ENCODE data around the gene BTG2. TPM values are rescaled to one million over a fixed set of nuclear protein-coding genes. Genes with fewer than 3 reads are reported as not detected.

The BTG2 gene
- total RNA-seq, 1 donor from 2014 or later, result 170 TPM

- intact Hi-C loops (cut with micrococcal nuclease), result no loop called here
Measured at GRCh38 chr1:203275656-203276272, 29.6 kb upstream of the BTG2 start.

- intact Hi-C loops (cut with micrococcal nuclease), result no loop called here
Measured at GRCh38 chr1:203276408-203276807, 28.9 kb upstream of the BTG2 start.

GRCh38 chr1:203276916-203277545, 28.3 kb upstream of the BTG2 start:
- intact Hi-C loops (cut with micrococcal nuclease), result no loop called here

DNA sequence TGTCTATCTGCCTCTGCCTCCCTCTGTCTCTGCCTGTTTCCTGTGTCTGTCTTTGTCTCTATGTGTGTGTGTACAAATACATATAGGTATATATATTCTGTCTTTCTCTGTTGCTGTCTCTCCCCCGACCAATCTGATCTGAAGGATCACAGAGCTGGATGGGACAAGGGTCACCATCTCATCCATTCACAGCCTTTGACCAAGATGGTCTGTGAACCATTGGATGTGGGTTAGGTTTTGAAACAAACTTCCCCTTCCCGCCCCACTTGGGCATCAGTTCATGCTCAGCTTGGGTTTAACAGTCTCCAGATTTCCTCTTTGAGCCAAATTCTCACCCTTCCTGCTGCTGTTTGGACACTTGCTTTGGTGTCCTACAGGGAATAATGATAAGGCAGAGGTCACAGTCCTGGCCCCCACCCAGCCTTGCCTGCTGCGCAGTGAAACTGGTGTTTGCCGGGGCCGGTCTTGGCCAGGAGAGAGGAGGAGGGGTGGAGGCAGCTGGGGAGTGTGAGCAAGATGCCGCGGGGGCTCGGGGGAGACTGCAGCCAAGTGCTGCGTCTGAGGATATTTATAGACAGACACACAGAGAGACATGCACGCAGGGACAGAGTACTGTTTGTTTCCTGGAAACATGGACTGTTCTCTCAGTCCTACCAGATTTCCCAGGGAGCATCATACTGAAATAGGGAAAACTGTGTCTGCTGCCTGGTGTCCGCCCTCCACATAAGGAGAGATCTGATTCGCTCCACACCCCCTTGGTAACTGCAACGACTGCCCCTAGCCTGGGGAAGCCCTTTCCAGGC, 27.0 kb upstream of the BTG2 start:
- intact Hi-C loops (cut with micrococcal nuclease), result loop anchor here (1.0 kb wide), 1 partner anchor 9 kb away; no protein-coding TSS in a partner anchor

DNA sequence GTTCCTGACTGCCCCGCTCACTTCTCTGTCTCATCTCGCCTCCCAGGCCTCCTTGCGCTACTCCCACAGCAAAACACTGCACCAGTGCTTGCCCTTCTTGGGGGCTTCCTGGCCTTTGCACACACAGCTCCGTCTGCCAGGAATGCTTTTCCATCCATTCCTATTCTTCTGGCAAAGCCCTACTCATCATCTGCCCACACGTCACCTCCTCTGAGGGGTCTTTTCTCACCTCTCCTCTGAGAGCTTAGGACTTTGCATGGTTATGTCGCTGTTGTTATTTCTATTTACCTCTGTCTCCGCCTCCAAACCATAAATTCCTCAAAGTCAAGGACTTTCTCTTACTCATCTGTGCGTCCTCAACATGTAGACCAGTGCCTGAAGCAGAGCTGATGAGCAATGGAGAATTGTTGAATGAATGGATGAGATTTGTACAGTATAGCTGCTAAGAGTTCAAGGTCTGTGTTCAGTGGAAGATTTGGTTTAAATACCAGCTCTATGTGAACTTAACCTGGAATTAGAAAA, 26.4 kb upstream of the BTG2 start:
- intact Hi-C loops (cut with micrococcal nuclease), result loop anchor here (1.0 kb wide), 1 partner anchor 8 kb away; no protein-coding TSS in a partner anchor

- intact Hi-C loops (cut with micrococcal nuclease), result no loop called here
Measured at GRCh38 chr1:203280061-203280460, 25.3 kb upstream of the BTG2 start.

DNA sequence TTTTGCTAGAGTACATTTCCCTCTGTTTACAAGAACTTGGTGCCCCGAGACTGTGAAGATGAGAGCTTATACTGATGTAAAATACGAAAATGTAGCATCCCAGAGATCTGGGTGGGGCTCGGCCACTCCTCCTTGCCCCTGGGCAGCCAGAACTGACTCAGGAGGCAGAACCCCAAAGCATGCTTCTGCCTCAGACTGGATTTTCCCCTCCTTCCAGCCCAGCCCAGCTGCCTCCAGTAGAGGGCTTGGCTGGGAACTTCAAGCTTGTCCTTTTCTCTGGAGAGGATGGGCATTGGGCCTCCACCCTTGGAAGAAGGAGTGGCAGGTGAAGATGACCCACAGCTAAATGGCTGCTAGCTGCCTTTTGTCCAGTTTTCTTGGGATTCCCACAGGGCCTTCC, 24.3 kb upstream of the BTG2 start:
- intact Hi-C loops (cut with micrococcal nuclease), result no loop called here

GRCh38 chr1:203281851-203282661, 23.3 kb upstream of the BTG2 start:
- intact Hi-C loops (cut with micrococcal nuclease), result no loop called here

DNA sequence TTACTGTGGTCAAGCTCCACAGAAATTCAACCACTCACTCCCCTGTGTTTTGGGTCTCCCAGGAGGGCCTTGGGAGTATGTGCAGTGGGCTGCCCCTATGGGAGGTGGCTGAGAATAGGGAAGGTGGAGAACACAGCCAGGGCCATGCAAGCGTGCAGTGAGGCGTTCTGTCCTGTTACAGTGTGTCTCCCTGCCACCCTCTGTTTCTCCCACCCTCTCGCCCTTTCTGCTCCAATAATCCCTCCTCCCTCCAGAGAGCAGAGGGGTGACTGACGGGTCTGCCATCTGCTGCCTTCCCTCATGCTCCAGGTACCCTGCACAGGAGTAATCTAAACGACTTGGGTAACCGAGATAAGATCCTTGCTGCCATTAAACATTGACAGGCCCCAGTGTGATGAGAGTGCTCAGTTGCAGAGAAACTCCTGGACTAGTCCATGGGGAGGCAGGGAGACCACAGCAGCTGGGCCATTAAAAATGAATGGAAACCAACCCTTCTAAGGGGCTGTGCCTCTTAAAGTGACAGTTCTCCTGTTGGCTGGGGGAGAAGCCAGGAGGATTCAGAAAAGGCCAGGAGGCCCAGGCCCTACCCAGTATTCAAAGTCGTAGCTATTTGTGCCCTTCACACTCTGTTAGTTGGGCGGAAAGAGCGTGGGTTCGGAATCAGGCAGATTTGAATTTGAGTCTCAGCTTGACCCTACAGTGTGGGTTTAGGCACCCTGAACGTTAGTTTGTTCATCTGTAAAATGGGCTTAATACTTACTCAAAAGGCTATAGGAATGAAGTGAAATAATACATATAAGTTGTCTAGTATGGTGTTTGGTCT, 22.4 kb upstream of the BTG2 start:
- intact Hi-C loops (cut with micrococcal nuclease), result no loop called here

GRCh38 chr1:203283597-203283996, 21.7 kb upstream of the BTG2 start:
- intact Hi-C loops (cut with micrococcal nuclease), result no loop called here

DNA sequence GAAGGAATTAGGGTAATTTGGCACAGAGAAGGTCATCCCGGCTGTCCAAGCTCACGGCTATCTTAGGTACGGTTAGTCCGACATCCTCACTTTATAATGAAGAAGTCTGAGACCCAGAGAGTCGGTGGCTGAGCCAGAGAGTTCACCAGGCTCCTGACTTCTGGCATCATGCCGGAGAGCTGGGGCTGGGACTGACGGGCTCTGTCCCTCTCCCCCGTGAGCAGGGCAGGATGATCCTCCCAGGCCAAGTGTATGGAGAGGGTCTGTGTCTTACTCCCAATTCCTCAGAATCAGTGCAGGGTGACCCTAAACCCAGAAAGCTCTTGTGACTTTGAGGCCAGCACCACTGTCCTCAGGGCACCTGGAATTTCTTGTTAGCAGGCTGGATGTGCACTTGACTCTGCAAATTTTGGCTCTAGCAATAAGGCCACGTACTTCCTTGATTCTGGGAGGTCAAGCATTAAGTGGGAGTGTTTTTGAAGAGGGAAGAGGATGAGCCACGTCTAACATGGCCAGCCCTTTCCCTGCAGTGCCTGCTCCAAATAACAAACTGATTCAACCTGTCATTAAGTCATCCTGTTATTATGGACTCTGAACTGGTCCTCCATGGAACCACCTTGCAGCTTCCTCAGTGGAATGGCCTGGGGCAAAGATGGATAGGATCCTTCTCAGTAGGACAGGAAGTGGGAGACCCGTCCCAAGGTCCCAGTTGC, 20.8 kb upstream of the BTG2 start:
- intact Hi-C loops (cut with micrococcal nuclease), result loop anchor here (5.0 kb wide), 2 partner anchors 323 to 343 kb away; partner anchors contain the start of gene ATP2B4

- intact Hi-C loops (cut with micrococcal nuclease), result loop anchor here (5.0 kb wide), 2 partner anchors 321 to 341 kb away; partner anchors contain the start of gene ATP2B4
Measured at GRCh38 chr1:203286161-203286984, 18.9 kb upstream of the BTG2 start.

- intact Hi-C loops (cut with micrococcal nuclease), result loop anchor here (1.0 to 5.0 kb wide), 6 partner anchors 9 to 1124 kb away; partner anchors contain the start of genes ATP2B4 and PPP1R15B
Measured at GRCh38 chr1:203287109-203287893, 18.0 kb upstream of the BTG2 start.

DNA sequence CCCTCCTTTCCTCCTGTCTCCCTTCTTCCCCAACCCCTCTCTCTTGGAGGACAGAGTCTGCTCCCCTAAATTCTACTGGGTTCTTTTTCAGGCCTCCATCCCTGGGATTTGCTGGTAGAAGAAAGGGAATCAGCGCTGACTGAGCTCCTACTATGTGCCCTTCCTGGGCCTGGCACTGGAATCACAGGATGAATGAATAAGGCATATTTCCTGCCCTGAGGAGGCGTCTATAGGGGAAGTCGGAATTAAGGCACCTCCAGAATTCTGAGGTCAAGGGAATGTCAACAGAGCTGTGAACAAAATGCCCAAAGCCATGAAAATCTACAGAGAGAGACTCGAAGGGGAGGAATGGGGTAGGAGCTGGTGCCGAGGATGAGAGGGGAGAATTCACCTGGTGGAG, 17.4 kb upstream of the BTG2 start:
- intact Hi-C loops (cut with micrococcal nuclease), result loop anchor here (1.0 to 5.0 kb wide), 6 partner anchors 10 to 1123 kb away; partner anchors contain the start of genes ATP2B4 and PPP1R15B

DNA sequence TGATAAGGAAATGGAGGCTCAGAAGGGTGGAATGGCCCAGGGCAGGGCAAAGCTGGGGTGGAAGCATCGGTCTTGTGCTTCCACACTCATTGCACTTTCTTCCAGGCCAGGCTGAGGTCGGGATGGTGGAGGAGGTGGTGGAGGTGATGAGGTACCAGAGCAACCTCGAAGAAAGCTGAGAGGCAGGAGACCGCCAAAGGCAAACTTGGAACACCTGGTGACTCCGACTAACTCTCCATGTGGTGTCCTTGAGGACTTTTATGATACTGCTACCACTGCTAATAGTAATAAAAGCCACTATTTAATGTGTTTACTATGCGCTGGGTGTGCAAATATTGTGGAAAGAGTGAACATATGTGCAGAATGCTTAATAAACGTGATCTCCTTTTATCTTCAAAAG, 16.9 kb upstream of the BTG2 start:
- intact Hi-C loops (cut with micrococcal nuclease), result loop anchor here (5.0 kb wide), 2 partner anchors 319 to 339 kb away; partner anchors contain the start of gene ATP2B4

- intact Hi-C loops (cut with micrococcal nuclease), result loop anchor here (1.0 to 5.0 kb wide), 4 partner anchors 49 to 364 kb away; partner anchors contain the start of gene ATP2B4
Measured at GRCh38 chr1:203289281-203289981, 15.9 kb upstream of the BTG2 start.

- intact Hi-C loops (cut with micrococcal nuclease), result loop anchor here (1.0 to 5.0 kb wide), 6 partner anchors 15 to 363 kb away; partner anchors contain the start of genes ATP2B4 and BTG2
Measured at GRCh38 chr1:203289982-203290260, 15.4 kb upstream of the BTG2 start.

Measured in T-helper 1 cell treated with Interleukin-12 subunit alpha and Interleukin-12 subunit beta and Interleukin-4 antibody, amounts not matched to agents 30 ng/mL and 1 ng/mL, for 36 hours (primary cell).